ENCODE results near the gene CD33.

GRCh38 chr19:51187395-51188226, 37.3 kb upstream of the CD33 start:
- no peak for TF ChIP-seq EP300 (IDR thresholded peaks at IDR 0.05)
- TF ChIP-seq, protein P1, sequence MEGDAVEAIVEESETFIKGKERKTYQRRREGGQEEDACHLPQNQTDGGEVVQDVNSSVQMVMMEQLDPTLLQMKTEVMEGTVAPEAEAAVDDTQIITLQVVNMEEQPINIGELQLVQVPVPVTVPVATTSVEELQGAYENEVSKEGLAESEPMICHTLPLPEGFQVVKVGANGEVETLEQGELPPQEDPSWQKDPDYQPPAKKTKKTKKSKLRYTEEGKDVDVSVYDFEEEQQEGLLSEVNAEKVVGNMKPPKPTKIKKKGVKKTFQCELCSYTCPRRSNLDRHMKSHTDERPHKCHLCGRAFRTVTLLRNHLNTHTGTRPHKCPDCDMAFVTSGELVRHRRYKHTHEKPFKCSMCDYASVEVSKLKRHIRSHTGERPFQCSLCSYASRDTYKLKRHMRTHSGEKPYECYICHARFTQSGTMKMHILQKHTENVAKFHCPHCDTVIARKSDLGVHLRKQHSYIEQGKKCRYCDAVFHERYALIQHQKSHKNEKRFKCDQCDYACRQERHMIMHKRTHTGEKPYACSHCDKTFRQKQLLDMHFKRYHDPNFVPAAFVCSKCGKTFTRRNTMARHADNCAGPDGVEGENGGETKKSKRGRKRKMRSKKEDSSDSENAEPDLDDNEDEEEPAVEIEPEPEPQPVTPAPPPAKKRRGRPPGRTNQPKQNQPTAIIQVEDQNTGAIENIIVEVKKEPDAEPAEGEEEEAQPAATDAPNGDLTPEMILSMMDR (IDR thresholded peaks at IDR 0.05): no peak
- TF ChIP-seq POLR2A (IDR thresholded peaks at IDR 0.05): no peak
